Hematopoietic multipotent progenitor cell treated with erythropoietin and hydrocortisone succinate and interleukin-3 and kit ligand, for 17 days (in vitro differentiated cells): ENCODE measurements around the gene ZSWIM6.

ENCODE experiments used
- DNase-seq: peaks from one replicate; pipeline ENCODE4 v3.0.0-alpha.2; 2015; ENCODE audit warnings: low spot score

Gene ZSWIM6

DNA sequence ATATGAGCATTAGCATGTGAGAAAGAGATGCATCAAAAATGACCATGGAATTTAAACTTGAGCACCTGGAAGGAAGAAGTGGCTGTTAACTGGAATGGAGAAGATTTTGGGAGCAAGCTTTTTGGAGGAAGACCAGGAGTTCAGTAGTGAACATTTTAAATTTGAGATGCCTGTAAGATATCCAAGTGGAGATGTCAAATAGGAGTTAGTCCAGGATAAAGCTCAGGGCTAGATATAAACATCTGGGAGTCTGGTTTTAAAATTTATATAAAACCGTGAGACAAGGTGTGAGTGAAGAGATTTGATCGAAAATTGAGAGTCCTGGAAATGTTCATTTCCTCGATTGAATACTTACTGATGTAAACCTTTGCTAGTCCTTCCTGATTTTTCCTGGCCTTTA, 217.5 kb downstream of the ZSWIM6 start:
- no peak for DNase-seq

DNA sequence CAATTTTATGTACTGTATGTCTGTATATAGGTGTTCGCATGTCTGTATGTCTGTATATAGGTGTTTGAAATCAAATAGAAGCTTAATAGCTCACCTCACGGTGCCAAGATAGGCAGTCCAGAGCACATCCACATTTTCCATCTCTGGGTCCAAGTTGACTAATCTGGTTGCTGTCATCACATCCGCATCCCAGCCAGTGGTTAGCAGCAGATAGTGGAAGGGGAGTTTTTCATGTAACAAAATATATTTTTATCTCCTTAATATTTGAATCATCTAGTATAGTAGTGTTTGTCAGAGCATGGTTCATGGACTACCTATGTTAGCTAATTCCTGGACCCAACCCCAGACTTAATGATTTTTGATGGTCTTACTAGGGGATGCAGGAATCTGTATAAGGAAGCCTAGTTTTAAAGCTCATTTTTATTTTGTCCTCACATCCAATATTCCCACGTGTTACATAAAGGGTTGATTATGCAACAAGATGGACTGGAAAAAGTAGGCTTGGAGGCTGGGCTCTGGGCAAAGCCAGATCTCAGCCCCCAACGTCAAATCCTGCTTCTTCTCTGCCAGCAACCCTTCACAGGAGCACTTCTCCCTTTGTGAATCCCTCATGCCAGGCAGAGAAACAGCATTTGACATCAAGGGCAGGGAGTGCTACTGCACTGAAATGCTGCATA, 219.7 kb downstream of the ZSWIM6 start:
- no peak for DNase-seq

DNA sequence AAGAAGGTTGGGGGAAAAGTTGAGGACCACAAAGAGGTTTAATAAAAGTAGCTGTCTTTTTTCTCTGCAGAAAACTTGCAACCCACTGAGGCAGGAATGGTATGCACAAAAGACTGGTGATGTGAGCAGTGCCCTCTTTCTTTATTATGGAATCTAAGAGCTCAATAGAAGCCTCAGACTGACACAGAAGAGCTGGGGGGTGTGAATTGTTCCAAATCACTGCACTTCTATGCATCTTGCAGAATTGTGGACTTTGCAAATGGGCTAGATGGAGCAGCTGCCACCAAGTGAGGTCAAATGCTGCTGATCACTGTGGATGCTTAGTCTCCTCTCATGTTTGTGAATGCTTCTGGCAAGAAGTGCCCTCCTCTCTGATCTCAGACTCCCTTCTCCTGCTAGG, 227.1 kb downstream of the ZSWIM6 start:
- DNase-seq = no peak

DNA sequence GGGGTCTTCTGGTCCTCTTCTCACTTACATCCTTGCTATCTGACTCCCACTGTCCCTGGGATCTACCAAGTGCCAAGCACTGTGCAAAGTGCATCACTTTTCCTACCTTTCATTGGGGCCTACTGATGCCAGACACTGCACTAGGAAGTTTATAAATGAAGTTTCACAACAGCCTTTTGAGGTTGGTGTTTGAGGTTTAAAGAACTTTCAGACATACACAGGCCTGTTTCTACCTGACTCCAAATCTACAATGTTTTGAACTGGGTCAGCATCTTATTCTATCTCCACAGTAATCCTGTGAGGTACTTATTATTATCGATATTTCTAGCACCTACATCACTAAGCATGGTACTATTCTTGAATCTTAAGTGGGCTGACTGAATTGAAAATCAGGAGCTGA, 227.7 kb downstream of the ZSWIM6 start:
- no peak for DNase-seq

DNA sequence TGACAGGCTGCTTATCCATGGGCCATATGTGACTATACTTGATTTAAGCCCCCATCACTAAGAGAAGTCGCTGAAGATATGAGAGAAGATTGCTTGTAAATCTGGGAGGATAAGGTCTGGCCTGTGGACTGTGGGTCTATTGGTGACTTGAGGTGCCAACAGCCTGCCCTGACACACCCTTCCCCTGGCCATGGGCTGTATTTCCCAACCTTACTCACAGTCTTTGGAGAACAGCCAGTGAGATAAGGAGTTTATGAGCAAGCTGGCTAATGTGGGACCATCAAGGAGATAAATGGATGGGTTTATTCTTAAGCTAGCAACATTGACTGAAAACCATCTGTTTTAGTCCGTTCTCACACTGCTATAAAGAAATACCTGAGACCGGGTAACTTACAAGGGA, 231.3 kb downstream of the ZSWIM6 start:
- no peak for DNase-seq

DNA sequence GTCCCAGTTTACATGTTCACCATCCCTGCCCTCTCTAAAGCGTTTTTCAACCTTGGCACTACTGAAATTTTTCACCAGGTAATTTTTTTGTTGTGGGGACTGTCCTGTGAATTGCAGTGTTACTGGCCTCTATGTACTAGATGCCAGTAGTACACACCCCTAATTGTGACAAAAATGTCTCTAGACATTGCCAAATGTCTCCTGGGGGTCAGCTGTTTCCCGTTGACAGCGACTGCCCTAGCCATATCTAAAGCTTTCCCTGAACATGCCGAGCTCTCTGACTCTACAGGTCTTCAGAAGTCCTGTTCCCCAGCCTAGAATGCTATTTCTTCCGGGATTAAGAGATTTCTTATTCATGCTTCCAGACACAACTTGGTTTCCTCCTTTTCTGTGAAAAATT, 235.3 kb downstream of the ZSWIM6 start:
- no peak for DNase-seq

DNA sequence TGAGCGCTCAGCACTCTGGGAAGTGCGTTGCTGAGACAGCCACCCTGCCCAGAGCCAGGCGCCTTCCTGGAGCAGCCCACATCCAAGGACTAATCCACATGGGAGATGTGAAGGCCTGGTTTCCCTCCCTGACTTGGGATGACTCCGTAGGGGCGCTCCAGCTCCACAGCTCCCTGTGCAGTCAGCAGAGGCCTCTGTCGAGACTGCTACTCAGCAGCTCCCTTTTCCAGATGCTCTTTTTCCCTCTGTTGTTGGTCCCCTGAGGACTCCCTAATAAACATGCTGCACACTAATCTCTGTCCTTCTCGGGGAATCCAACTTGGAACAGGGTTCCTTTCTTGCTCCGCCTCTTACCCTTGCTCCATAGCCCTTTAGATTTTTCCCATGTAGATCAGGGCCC, 237.3 kb downstream of the ZSWIM6 start:
- no peak for DNase-seq

DNA sequence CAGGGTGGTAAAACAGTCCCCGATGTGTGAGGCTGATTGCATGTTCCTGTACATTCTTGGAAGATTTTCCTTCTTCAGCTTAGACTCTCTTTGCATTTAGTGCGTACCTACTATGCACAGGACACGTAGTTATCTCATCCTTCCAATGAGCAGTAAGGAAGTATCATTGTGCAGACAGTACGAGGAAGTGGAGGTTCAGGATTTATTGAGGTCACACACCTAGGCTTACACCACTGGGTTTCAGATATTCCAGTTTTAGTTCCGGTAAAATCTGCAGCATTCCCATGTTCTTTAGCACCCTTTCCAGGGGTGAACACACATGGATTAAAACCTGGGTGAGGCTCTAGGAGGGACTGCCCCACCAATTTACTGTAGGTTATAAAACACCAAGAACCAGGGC, 238.7 kb downstream of the ZSWIM6 start:
- no peak for DNase-seq

DNA sequence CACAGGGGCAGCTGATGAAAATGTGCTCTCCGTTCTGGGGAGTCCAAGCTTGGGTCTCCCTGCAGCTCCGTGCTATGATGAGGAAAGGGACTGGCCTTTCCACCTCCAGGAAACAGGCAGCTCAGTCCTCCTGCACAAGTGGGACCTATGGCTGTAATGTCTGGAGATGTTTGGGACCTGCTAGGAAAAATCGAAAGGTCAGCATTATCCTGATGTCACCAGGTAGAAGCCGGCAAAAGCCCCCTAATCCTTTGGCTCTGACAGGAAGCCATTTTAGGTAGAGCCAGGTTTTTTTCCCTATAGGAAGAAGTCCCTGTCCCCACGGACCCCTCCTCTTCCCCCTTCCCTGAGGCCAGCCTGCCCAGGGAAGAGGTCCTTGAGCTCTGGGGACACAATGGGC, 240.9 kb downstream of the ZSWIM6 start:
- no peak for DNase-seq

DNA sequence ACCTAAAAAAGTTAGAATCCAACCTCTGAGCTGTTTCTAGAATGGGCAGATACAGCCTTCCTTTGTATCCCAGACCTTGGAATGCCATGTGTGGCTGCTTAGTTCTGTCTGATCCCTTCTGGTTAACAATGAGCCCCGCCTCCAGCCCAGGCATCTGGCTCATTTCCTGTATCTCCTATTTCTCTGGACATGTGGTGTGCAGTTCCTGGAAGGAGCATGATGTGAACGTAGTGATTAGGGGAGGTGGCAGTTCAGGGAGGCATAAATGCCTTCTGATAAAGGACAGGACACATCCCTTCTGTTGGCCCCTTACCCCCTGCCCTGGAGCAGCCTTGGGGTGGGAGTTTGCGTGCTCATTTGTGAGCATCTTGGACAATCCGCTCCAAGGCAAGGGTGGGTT, 243.0 kb downstream of the ZSWIM6 start:
- no peak for DNase-seq

DNA sequence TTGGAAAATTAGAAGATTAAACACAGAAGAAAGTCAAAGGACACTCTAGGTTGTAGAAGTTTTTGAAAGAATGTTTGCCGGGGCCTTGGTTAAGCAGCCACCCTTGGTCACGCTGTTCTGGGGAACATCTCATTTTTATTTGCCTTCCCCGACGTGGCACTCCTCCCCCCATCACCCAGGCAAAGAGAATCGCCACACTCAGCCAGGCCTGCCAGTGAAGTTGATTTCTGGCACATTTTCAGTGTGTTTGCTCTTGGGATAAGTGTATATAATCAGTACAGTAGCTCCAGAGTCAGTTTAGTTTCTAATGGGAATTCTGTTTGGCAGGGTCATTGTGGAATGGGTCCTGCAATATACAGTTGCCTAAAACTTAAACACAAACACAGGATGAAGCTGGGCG, 243.5 kb downstream of the ZSWIM6 start:
- DNase-seq = no peak

DNA sequence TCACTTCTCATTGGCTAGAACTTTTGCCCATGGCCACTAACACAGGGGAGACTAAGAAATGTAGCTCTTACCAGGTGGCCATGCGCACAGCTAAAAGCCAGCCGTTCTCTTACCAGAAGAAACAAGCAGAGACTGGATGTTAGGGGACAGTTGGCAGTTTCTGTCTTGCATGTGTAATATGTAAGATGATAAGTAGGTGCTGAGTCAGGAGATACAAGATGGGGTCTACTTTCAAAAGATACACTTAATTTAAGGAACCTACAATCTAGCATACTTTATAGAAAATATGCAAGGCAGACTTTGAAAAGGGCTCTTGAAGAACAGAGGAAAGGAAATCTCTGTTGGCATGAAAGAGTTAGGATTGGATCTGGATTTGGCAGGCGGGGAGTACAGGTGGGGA, 244.5 kb downstream of the ZSWIM6 start:
- no peak for DNase-seq

DNA sequence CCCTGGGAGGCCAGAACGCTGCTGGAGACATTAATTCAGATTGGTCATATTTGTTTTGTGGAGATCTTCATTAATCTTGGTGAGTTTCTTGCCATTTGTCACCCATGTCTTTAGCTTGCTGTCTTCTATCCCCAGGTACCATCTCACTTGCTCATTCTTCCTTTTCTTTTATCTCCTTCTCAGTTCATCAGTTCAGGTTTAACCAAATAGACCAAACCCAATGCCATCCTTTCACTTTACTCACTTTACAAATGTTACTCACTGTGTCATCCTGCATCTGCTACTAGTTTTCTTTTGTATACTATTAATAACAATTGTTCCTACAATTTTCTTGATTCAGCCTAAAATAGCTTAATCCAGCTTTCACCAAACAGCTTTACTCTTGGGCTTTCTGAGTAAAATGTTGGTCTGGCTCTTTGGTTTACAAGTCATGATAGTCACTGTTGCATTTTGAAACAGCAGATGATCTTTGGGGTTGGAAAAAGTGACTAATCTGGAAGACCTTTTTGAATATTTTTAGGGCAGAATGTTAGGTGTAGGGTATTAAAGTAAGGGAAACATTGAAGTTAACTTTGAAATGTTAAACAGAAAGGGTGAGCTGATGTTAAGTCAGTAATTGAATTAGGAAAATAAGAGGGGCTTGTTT, 246.9 kb downstream of the ZSWIM6 start:
- no peak for DNase-seq

DNA sequence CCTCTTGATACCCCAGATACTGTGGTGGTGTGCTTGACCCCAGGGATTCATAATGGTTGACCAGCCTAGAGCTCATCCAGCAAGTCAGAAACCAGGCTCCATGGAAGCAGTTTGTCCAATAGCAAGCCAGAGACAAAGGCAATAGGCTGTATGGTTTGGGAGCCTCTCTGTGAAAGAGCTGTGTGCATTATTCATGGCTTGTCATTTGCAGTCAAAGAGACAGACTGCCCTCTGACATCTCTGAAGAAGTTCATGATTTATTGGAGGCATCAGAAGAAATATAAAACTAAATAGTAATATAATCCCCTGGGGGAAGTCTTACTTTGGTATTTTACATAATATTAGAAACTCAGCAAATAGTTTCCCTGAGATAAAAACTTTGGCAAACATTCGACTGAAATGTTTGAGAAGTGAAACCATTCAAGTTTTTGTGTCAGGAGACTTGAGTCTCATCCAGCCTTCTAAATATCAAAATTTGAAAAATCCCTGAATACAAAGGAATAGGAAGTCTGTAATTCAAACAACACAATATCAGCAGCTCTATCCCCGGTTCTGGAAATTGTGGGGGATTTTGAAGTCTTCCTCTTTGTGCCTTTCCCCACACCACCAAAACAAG, 250.3 kb downstream of the ZSWIM6 start:
- DNase-seq = no peak

DNA sequence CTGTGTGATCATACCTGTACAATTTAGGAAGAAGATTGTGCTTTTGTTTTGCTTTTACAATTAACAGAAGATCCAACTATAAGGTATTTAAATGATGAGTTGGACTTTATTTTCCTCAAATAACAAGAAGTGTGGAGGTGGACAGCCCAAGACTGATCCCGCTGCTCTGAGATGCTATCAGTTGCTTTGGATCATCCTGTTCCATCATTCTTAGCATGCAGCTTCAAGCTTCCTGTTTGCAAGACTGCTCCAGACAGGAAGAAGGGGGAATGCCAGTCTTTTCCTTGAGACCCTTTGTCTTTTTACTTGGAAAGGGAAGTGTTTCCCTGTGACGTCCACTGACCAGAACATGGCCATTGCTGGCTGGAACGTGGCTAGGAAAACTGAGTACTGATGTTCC, 250.8 kb downstream of the ZSWIM6 start:
- DNase-seq = no peak

DNA sequence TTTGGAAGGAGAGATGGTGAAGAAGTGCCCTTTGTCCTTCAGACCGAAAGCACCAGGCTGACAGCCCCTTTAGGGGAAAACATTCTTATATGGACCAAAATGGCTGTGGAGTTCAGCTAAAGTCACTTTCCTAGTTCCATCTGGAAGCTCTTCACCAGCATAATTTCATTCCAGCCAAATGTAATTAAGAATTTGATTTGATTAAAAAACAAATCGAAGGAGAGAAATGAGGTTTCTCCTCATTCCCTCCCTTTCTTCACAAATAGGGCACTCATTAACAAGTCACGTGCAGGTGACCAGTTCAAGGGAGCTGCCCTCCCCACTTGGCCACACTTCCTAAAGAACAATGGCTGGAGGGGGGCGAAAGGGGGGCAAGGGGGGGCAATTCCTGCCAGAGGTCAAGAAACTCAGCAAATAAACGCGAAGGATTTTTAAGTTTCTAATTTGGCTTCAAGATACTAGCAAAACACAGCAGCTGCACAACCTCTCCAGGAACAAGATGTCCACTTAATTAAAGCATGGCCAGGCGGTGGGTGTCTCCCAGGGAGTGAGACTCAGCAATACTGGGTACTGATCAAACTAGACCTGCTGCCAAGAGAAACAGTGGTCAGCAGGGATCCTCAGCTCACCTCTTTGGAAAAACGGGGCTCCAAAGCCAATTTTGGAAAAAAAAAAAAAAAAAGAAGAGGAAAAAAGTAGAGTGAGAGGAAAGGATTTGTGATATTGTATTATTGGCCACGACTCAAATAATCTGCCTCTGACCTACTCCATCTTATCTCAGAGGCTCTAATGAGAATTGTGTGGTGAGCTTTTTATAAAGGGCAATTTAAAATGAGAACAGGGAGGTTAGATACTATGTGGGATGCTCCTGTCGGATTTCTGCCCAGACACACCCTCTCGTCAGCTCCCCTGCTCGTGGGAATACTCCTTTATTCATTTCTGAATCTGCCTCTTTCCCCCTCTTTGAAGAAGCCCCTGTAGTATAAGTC, 254.3 kb downstream of the ZSWIM6 start:
- no peak for DNase-seq

DNA sequence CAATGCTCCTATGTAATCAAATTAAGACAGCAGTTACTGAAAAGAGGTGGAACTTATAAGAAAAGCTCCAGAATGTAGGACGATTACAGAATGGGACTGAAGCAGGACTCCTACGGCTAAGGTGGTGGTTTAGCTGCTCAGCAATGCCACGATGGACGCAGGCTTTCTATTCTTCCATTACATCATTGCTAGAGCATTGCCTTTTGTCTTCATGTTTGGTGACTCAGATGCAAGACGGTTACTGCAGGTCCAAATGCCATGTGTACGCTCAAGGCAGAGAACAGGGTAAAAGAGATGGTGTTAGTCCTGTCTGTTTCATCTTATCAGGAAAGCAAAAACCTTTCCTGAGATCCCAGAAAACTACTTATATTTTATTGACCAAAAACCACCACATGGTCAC, 255.1 kb downstream of the ZSWIM6 start:
- DNase-seq = no peak

DNA sequence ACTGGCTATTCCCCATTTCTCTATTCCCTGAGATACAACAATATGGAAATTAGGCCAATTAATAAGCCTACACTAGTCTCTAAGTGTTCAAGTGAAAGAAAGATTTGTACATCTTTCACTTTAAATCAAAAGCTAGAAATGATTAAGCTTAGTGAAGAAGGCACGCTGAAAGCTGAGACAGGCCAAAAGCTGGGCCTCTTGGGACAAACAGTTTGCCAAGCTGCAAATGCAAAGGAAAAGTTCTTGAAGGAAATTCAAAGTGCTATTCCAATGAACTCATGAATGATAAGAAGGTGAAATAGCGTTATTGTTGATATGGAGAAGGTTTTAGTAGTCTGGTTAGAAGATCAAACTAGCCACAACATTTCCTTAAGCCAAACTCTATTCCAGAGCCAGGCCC, 256.2 kb downstream of the ZSWIM6 start:
- DNase-seq = no peak

DNA sequence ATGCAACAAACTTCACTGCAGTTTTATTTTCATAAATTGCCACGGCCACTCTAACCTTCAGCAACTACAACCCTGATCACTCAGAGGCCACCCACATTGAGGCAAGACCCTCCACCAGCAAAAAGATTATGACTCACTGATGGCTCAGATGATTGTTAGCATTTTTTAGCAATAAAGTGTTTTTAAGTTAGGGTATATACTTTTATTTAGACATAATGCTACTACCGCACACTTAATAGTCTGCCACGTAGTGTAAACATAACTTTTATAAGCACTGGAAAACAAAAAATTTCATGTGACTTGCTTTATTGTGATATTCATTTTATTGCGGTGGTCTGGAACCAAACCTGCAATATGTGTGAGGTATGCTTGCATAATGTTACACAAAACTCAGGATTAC, 257.9 kb downstream of the ZSWIM6 start:
- DNase-seq = no peak

DNA sequence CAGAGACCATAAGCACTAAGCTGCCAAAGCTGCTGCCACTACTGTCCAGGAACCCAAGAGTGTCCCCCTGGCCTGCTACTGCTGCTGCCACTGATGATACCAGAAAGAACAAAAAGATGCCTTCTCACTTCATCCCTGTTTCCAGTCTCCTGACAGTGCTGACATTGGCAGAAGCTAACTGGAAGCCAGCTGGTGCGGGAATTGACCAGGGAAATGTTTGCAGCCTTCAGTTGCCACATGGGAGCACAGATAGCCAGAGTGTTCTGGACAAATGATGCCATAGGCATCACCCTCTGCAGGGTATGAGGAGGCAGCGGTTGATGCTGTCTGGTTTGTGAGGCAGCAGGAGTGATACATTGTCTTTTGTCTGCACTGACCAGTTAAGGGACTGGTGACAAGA, 258.4 kb downstream of the ZSWIM6 start:
- DNase-seq = no peak

DNA sequence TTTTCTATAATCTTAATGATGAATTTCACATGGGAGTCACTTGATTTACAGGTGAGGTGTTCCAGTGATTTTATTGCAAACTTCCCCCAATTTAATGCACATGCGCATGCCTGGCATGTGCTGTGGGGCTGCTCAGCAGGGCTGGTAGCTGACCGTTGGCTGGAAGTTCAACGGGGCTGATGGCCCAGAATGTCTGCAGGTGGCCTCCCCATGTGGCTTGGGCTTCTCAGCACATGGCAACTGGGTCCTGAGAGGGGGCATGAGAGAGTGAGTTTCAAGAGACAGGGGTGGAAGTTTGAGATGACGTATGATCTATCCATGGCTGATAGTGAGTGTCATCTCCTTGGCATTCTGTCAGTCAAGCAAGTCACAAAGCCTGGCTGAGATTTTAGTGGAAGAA, 259.8 kb downstream of the ZSWIM6 start:
- no peak for DNase-seq

DNA sequence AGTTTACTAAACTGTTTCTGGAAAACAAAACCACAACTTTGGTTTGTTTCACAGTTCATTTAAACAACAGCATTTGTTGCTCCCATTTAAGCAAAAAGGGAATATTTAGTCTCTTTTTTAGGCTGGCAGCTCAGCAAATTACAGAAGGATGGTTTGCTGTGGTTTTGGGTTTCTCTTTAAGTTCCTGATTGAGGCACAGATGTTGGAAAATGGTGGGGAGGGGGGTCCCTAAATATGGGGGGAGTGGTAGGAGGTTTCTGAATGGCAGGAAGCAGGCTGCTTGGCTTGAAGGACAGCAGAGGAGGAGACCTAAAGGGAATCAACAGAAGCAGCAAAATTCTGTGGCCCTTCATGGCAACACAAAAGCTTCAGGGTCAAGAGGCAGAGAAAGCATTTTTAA, 263.4 kb downstream of the ZSWIM6 start:
- DNase-seq = no peak
